GM23248 (cell line): ENCODE data around the gene IPO9. TPM values are rescaled to one million over a fixed set of nuclear protein-coding genes. Genes with fewer than 3 reads are reported as not detected.
A peak's percentile ranks its signal among the peaks of the same experiment; 100 is the strongest.

Experiments
- DNase-seq: peaks from one replicate; pipeline ENCODE4 v3.0.0-alpha.2; 2015
- H2AFZ ChIP-seq: fragments of 200-600 bp; sonication (generic); 2 replicates; pipeline ENCODE4 v1.6.1; 2016; ENCODE audit warnings: antibody characterized with exemption
- H3F3A ChIP-seq: fragments of 200-600 bp; sonication (generic); 2 replicates; pipeline ENCODE4 v1.6.1; 2016; ENCODE audit warnings: mild to moderate bottlenecking, antibody characterized with exemption, mixed run types; ENCODE audit not compliant: insufficient read depth
- H3K27ac ChIP-seq: fragments of 200-600 bp; sonication (generic); 2 replicates; pipeline ENCODE4 v1.5.1; 2016; ENCODE audit warnings: mild to moderate bottlenecking
- H3K27me3 ChIP-seq: fragments of 200-600 bp; sonication (generic); replicated peaks from 2 replicates; pipeline ENCODE4 v1.6.1; 2016; ENCODE audit warnings: mild to moderate bottlenecking; ENCODE audit not compliant: insufficient read depth
- H3K36me3 ChIP-seq: fragments of 200-600 bp; sonication (generic); 2 replicates; pipeline ENCODE4 v1.6.1; 2016; ENCODE audit warnings: low read depth, mild to moderate bottlenecking
- H3K4me1 ChIP-seq: fragments of 200-600 bp; sonication (generic); 2 replicates; pipeline ENCODE4 v1.6.1; 2016; ENCODE audit warnings: mild to moderate bottlenecking; ENCODE audit not compliant: insufficient read depth
- H3K4me2 ChIP-seq: fragments of 200-600 bp; sonication (generic); one replicate; pipeline ENCODE4 v1.6.1; 2016; ENCODE audit warnings: mild to moderate bottlenecking; ENCODE audit not compliant: unreplicated experiment
- H3K4me3 ChIP-seq: fragments of 200-600 bp; sonication (generic); 2 replicates; pipeline ENCODE4 v1.5.1; 2016; ENCODE audit warnings: mild to moderate bottlenecking
- H3K79me2 ChIP-seq: fragments of 200-600 bp; sonication (generic); 2 replicates; pipeline ENCODE4 v1.6.1; 2016; ENCODE audit warnings: mild to moderate bottlenecking; ENCODE audit not compliant: insufficient read depth
- H3K9ac ChIP-seq: fragments of 200-600 bp; sonication (generic); 2 replicates; pipeline ENCODE4 v1.6.1; 2016; ENCODE audit warnings: mild to moderate bottlenecking
- H3K9me2 ChIP-seq: fragments of 200-600 bp; sonication (generic); 2 replicates; pipeline ENCODE4 v1.6.1; 2016; ENCODE audit warnings: mixed run types, mild to moderate bottlenecking, moderate library complexity; ENCODE audit not compliant: insufficient read depth
- H3K9me3 ChIP-seq: fragments of 200-600 bp; sonication (generic); one replicate; pipeline ENCODE4 v1.6.1; 2017; ENCODE audit warnings: low read depth
- H4K20me1 ChIP-seq: fragments of 200-600 bp; sonication (generic); 2 replicates; pipeline ENCODE4 v1.6.0; 2016; ENCODE audit not compliant: insufficient read depth
- EZH2 ChIP-seq: fragments of 200-600 bp; sonication (generic); IDR thresholded peaks from 2 replicates; pipeline ENCODE4 v1.6.1; 2018; ENCODE audit warnings: antibody characterized with exemption, mild to moderate bottlenecking; ENCODE audit not compliant: insufficient read depth, poor library complexity, severe bottlenecking
- EZH2phosphoT487 ChIP-seq: fragments of 200-600 bp; sonication (generic); IDR thresholded peaks from 2 replicates; pipeline ENCODE4 v1.6.1; 2018; ENCODE audit warnings: antibody characterized with exemption, moderate library complexity, mild to moderate bottlenecking, low read depth; ENCODE audit not compliant: insufficient read depth
- WGBS, 2 experiments: methylation state at CpG; one replicate each; pipeline ENCODE4 v1.1.6; 2015 to 2017; ENCODE audit warnings: low lambda C conversion rate in 2 of 2, low coverage in 1 of 2; ENCODE audit errors: missing lambda C conversion rate in 2 of 2; 5-methylcytosine and 5-hydroxymethylcytosine counted together
- in situ Hi-C: fragments of 300-500 bp; cut with MboI; formaldehyde crosslinking; loops from 2 replicates; pipeline ENCODE4 v1.15.0; 2020
- polyA plus RNA-seq: library from polyadenylated mRNA; unstranded; fragments of >200 nt; fragmentation: Nextera tagmentation; extraction: Ambion mirVana; gene quantifications from 2 replicates; pipeline ENCODE4 v1.2.1, GENCODE V29; 2016
- total RNA-seq: library from RNA; depleted of rRNA; stranded (reverse); fragments of >200 nt; shearing (Covaris generic); gene quantifications from 2 replicates; pipeline ENCODE4 v1.2.3, GENCODE V29; 2014

Gene IPO9
- total and polyA plus RNA-seq, 2 experiments from 2014 or later = 18.3 to 52.4 TPM

GRCh38 chr1:201845331-201846083 is 16.6 kb downstream of the IPO9 start:
- TF ChIP-seq EZH2phosphoT487 (no peak), EZH2 (no peak)
- Histone ChIP-seq H3K9me2 (no peaks in the 10 kb centered on the region), H3K9ac (0 out of 2 replicates have a peak overlapping the region, but pooled peaks have one; percentile 19), H3K4me1 (peaks cover 34% of the 10 kb centered on the region), H4K20me1 (no peaks in the 10 kb centered on the region), H2AFZ (no peak overlapping the region), H3F3A (peaks cover 49% of the 10 kb centered on the region), H3K9me3 (no peaks in the 10 kb centered on the region), H3K27me3 (no peaks in the 10 kb centered on the region), H3K36me3 (no peaks in the 10 kb centered on the region), H3K4me3 (no peak overlapping the region), H3K27ac (peak overlapping the region; percentile 73), H3K4me2 (no peak overlapping the region), H3K79me2 (peaks cover 82% of the 10 kb centered on the region)
- in situ Hi-C loops = no loop called here
- DNase-seq = peak; percentile 75
- 36 to 53% methylated on average over 2 of the region's 2 CpGs for WGBS, 2 experiments

DNA sequence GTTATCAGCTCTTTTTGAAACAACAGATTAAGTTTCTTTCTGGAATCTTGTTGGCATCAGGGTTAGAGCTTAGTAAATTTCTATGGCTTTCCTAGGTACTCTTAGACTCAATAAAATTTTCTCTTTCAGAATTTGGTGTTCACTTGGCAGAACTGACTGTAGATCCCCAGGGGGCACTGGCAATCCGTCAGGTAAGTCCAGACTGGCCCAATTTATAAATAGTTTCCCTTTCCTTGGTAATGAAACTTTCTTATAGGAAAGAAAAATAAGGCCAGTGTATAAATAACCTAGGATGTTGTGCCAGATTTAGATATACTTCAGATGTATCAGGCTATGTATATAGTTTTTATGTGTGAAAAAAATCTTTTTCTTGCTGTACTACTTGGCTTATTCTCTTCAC is 18.2 kb downstream of the IPO9 start:
- no peak overlapping the region for H3K9ac ChIP-seq
- H3K27ac ChIP-seq = no peak overlapping the region
- no peaks in the 10 kb centered on the region for H4K20me1 ChIP-seq
- no peaks in the 10 kb centered on the region for H3K9me3 ChIP-seq
- peaks cover 70% of the 10 kb centered on the region for H3K79me2 ChIP-seq
- WGBS, 2 experiments = 68 to 83% methylated on average over 1 of the region's 1 CpG
- in situ Hi-C loops = no loop called here
- peaks cover 64% of the 10 kb centered on the region for H3F3A ChIP-seq
- peaks cover 4% of the 10 kb centered on the region for H3K36me3 ChIP-seq
- peaks cover 40% of the 10 kb centered on the region for H3K4me1 ChIP-seq
- H3K4me2 ChIP-seq = no peak overlapping the region
- no peaks in the 10 kb centered on the region for H3K27me3 ChIP-seq
- no peaks in the 10 kb centered on the region for H3K9me2 ChIP-seq
- no peak overlapping the region for H2AFZ ChIP-seq
- DNase-seq = no peak
- TF ChIP-seq EZH2 (no peak), EZH2phosphoT487 (no peak)
- H3K4me3 ChIP-seq = no peak overlapping the region

DNA sequence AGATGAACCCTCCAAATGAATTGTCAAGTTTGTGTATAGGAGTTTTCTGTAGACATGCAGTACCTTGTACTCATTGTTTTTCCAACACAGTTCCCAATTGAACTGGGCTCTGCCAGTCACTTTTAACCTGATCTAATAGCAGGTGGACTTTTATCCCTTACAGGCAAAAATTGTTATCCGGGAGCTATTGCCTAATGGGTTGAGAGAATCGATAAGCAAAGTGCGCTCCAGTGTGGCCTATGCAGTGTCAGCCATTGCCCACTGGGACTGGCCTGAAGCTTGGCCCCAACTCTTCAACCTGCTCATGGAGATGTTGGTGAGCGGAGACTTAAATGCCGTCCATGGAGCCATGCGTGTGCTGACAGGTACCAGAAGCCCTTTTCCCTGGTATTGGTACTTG is 19.3 kb downstream of the IPO9 start:
- no peak for TF ChIP-seq EZH2phosphoT487
- TF ChIP-seq EZH2 = no peak
- no peak overlapping the region for H2AFZ ChIP-seq
- H3K79me2 ChIP-seq = peaks cover 67% of the 10 kb centered on the region
- in situ Hi-C loops = no loop called here
- H3F3A ChIP-seq = peaks cover 64% of the 10 kb centered on the region
- H3K4me3 ChIP-seq = no peak overlapping the region
- WGBS, 2 experiments = 98% methylated on average over 6 of the region's 6 CpGs
- H4K20me1 ChIP-seq = no peaks in the 10 kb centered on the region
- H3K4me2 ChIP-seq = no peak overlapping the region
- H3K27me3 ChIP-seq = no peaks in the 10 kb centered on the region
- H3K9me3 ChIP-seq = no peaks in the 10 kb centered on the region
- H3K9me2 ChIP-seq = no peaks in the 10 kb centered on the region
- no peak for DNase-seq
- H3K27ac ChIP-seq = no peak overlapping the region
- peaks cover 40% of the 10 kb centered on the region for H3K4me1 ChIP-seq
- H3K9ac ChIP-seq = no peak overlapping the region
- H3K36me3 ChIP-seq = peaks cover 15% of the 10 kb centered on the region

GRCh38 chr1:201849372-201850052 is 20.6 kb downstream of the IPO9 start:
- no peak for TF ChIP-seq EZH2
- TF ChIP-seq EZH2phosphoT487 = no peak
- Histone ChIP-seq H3K9me2 (no peaks in the 10 kb centered on the region), H3K4me2 (peak overlapping the region; percentile 48), H3K4me1 (peaks cover 40% of the 10 kb centered on the region), H3K36me3 (peaks cover 22% of the 10 kb centered on the region), H3K4me3 (peak overlapping the region; percentile 23), H3F3A (peaks cover 58% of the 10 kb centered on the region), H4K20me1 (no peaks in the 10 kb centered on the region), H3K27ac (peak overlapping the region; percentile 59), H3K79me2 (peaks cover 54% of the 10 kb centered on the region), H3K27me3 (no peaks in the 10 kb centered on the region), H3K9me3 (no peaks in the 10 kb centered on the region), H2AFZ (no peak overlapping the region), H3K9ac (peak overlapping the region; percentile 9; the same call in 1 of the 2 replicates)
- WGBS, 2 experiments = 28 to 33% methylated on average over 2 of the region's 2 CpGs
- no peak for DNase-seq
- in situ Hi-C loops = no loop called here
